K562 (cell line): Measurements from ENCODE around the gene FAM124A. TPM values are rescaled to one million over a fixed set of nuclear protein-coding genes. Genes with fewer than 3 reads are reported as not detected.

ENCODE experiments used
- ATAC-seq: fragments of 200-7000 bp; cut with Tn5 transposase; 3 replicates; pipeline ENCODE4 v1.9.1; 2020; ENCODE audit warnings: moderate library complexity
- BruUV-seq: library from RNA; stranded (reverse); fragments of 400-500 nt; replicated peaks from 2 replicates; lab custom pipeline; 2021; lab: Mats Ljungman, UMichigan
- CTCF ChIA-PET: fragments of 300-600 bp; formaldehyde crosslinking; extraction: SDS; loops from one replicate; lab custom pipeline; 2021; ENCODE audit warnings: low intra/inter-chr PET ratio; lab: Yijun Ruan, JAX
- POLR2A ChIA-PET: fragments of 300-600, 350-650 bp; sonication (Branson Sonifier 250); formaldehyde crosslinking; extraction: SDS; loops from one replicate; lab custom pipeline; 2021; ENCODE audit warnings: antibody characterized with exemption, inconsistent platforms; lab: Yijun Ruan, JAX
- DNase-seq, 4 experiments: peaks; one replicate each; pipeline versions ENCODE4 v3.0.0 to v3.0.0-alpha.2; 2011 to 2018; ENCODE audit warnings: low spot score in 3 of 4, mixed read lengths in 3 of 4; ENCODE audit errors: extremely low read depth in 1 of 4
- FAIRE-seq: peaks from 2 replicates; lab custom pipeline; 2011; peaks lifted over from hg19 to GRCh38; lab: Jason Lieb, UNC
- H2AFZ ChIP-seq: 2 replicates; pipeline ENCODE4 v1.6.0; 2011; ENCODE audit warnings: low read depth, low read length, control low read depth, inconsistent platforms
- H3K27ac ChIP-seq: fragments of 200-600 bp; 3 replicates; pipeline ENCODE4 v1.8.0; 2011; ENCODE audit warnings: low read depth, mild to moderate bottlenecking, control low read depth, inconsistent platforms, low read length, moderate library complexity, mixed read lengths; ENCODE audit errors: extremely low read depth
- H3K27me3 ChIP-seq, 2 experiments: fragments of 300-600 bp in 1 of 2; 2 replicates in 1 of 2; 3 replicates in 1 of 2; pipeline versions ENCODE4 v1.6.0 to v1.8.0; 2011; ENCODE audit warnings: inconsistent platforms in 2 of 2, low read length in 2 of 2, mild to moderate bottlenecking in 1 of 2, mixed read lengths in 1 of 2, moderate library complexity in 1 of 2; ENCODE audit not compliant: control insufficient read depth in 2 of 2, insufficient read depth in 2 of 2
- H3K36me3 ChIP-seq: fragments of 300-600 bp; 3 replicates; pipeline ENCODE4 v1.8.0; 2011; ENCODE audit warnings: mild to moderate bottlenecking, low read length, inconsistent platforms; ENCODE audit not compliant: control insufficient read depth, insufficient read depth
- H3K4me1 ChIP-seq, 2 experiments: fragments of 200-600 bp in 1 of 2; replicated peaks in 1 of 2; 2 replicates in 1 of 2; 3 replicates in 1 of 2; pipeline versions ENCODE4 v1.5.1 to v1.8.0; 2011; ENCODE audit warnings: inconsistent platforms in 2 of 2, low read length in 2 of 2, mild to moderate bottlenecking in 1 of 2, mixed read lengths in 1 of 2, moderate library complexity in 1 of 2; ENCODE audit not compliant: control insufficient read depth in 2 of 2, insufficient read depth in 2 of 2
- H3K4me2 ChIP-seq: 2 replicates; pipeline ENCODE4 v1.6.1; 2011; ENCODE audit warnings: low read length, control low read depth, inconsistent platforms, mixed read lengths; ENCODE audit not compliant: insufficient read depth
- H3K4me3 ChIP-seq: fragments of 200-600 bp; sonication (generic), shearing (Covaris generic); 2 replicates; pipeline ENCODE4 v1.5.1; 2016; ENCODE audit warnings: control low read depth, inconsistent platforms
- H3K79me2 ChIP-seq: fragments of 200-600 bp; 3 replicates; pipeline ENCODE4 v1.8.0; 2011; ENCODE audit warnings: low read length, inconsistent platforms; ENCODE audit not compliant: control insufficient read depth, insufficient read depth
- H3K9ac ChIP-seq, 2 experiments: 2 replicates each; pipeline versions ENCODE4 v1.6.0 to v1.6.1; 2011; ENCODE audit warnings: low read depth in 2 of 2, low read length in 2 of 2, control low read depth in 1 of 2, inconsistent platforms in 1 of 2, mild to moderate bottlenecking in 1 of 2, mixed read lengths in 1 of 2; ENCODE audit not compliant: insufficient read depth in 1 of 2
- H3K9me1 ChIP-seq: one replicate; pipeline ENCODE4 v1.6.0; 2011; ENCODE audit warnings: inconsistent platforms, mild to moderate bottlenecking, low read length, moderate library complexity; ENCODE audit not compliant: control insufficient read depth, insufficient read depth
- H3K9me3 ChIP-seq: replicated peaks from 2 replicates; pipeline ENCODE4 v1.5.1; 2011; ENCODE audit warnings: low read depth, low read length, inconsistent platforms; ENCODE audit not compliant: control insufficient read depth, insufficient read depth
- H4K20me1 ChIP-seq: replicated peaks from 2 replicates; pipeline ENCODE4 v1.6.1; 2011; ENCODE audit warnings: low read length, inconsistent platforms, mixed read lengths; ENCODE audit not compliant: control insufficient read depth, insufficient read depth
- BMI1 ChIP-seq: fragments of 150-350 bp; IDR thresholded peaks from 2 replicates; pipeline ENCODE4 v1.6.1; 2014; ENCODE audit warnings: low read length
- CREBBP ChIP-seq: IDR thresholded peaks from one replicate; pipeline ENCODE4 v1.6.1; 2012; ENCODE audit warnings: low read depth, mild to moderate bottlenecking, control low read depth, inconsistent platforms, low read length
- ETS1 ChIP-seq: conservative IDR thresholded peaks from 2 replicates; pipeline ENCODE4 v1.6.1; 2011; ENCODE audit warnings: low read depth, mild to moderate bottlenecking, low read length; ENCODE audit not compliant: control insufficient read depth
- FOXP1 ChIP-seq: sonication (generic); formaldehyde crosslinking; IDR thresholded peaks from 2 replicates; pipeline ENCODE4 v1.8.0; 2022; ENCODE audit warnings: mild to moderate bottlenecking, missing genetic modification reagents
- HNRNPH1 ChIP-seq: fragments of 200-400 bp; formaldehyde crosslinking; optimal IDR thresholded peaks from 2 replicates; pipeline ENCODE3; 2017; ENCODE audit warnings: low read depth, mild to moderate bottlenecking, low read length, moderate library complexity
- ID3 ChIP-seq, 2 experiments: fragments of 250-450 bp in 1 of 2; fragments of 450-650 bp in 1 of 2; sonication (Bioruptor Pico) in 1 of 2; IDR thresholded peaks; 2 replicates each; pipeline versions ENCODE4 v1.6.1 to v1.8.0; 2016 to 2021; ENCODE audit warnings: mild to moderate bottlenecking in 2 of 2, moderate library complexity in 2 of 2, missing compliant biosample characterization in 1 of 2, missing genetic modification characterization in 1 of 2
- MYNN ChIP-seq, 2 experiments: sonication (generic); formaldehyde crosslinking in 1 of 2; IDR thresholded peaks; 2 replicates each; pipeline versions ENCODE4 v1.5.0 to v1.6.1; 2016 to 2020; ENCODE audit warnings: antibody characterized with exemption in 1 of 2, missing genetic modification reagents in 1 of 2
- PHTF2 ChIP-seq: fragments of 250-450 bp; sonication (Bioruptor Pico); IDR thresholded peaks from 2 replicates; pipeline ENCODE4 v1.5.0; 2021; ENCODE audit warnings: mild to moderate bottlenecking
- RNF2 ChIP-seq: sonication (generic); IDR thresholded peaks from 2 replicates; pipeline ENCODE4 v1.6.1; 2016
- TFAM ChIP-seq: fragments of 250-450 bp; sonication (Bioruptor Pico); conservative IDR thresholded peaks from 2 replicates; pipeline ENCODE4 v1.5.0; 2021; ENCODE audit warnings: mild to moderate bottlenecking, moderate library complexity
- TSHZ1 ChIP-seq: fragments of 250-450 bp; sonication (Bioruptor Pico); IDR thresholded peaks from 2 replicates; pipeline ENCODE4 v1.4.0; 2020; ENCODE audit warnings: mild to moderate bottlenecking, moderate library complexity
- ZBTB12 ChIP-seq: fragments of 250-450 bp; sonication (Bioruptor Pico); IDR thresholded peaks from 2 replicates; pipeline ENCODE4 v1.4.0; 2020
- ZNF134 ChIP-seq: fragments of 250-450 bp; sonication (Bioruptor Pico); conservative IDR thresholded peaks from 2 replicates; pipeline ENCODE4 v1.4.0; 2020
- ZNF512 ChIP-seq: IDR thresholded peaks from 2 replicates; pipeline ENCODE4 v1.6.1; 2016; ENCODE audit warnings: missing genetic modification characterization, missing compliant biosample characterization
- WGBS: fragments of 100-300 bp; shearing (Covaris generic); methylation state at CpG from one replicate; pipeline ENCODE4 v1.1.6; 2016; ENCODE audit warnings: low coverage, mixed read lengths; ENCODE audit not compliant: insufficient coverage; ENCODE audit errors: missing lambda C conversion rate; 5-methylcytosine and 5-hydroxymethylcytosine counted together
- in situ Hi-C: fragments of 300-500 bp; cut with MboI; formaldehyde crosslinking; loops from 4 replicates; pipeline ENCODE4 v1.15.0; 2018; ENCODE audit warnings: inconsistent platforms, mixed read lengths
- intact Hi-C: fragments of 100-400 bp; cut with micrococcal nuclease; formaldehyde crosslinking; loops from 2 replicates; pipeline ENCODE4 v1.14.2; 2022
- polyA plus RNA-seq, 8 experiments: library from polyadenylated mRNA; depleted of rRNA in 4 of 8; stranded (reverse) in 5 of 8; unstranded in 3 of 8; fragments of >200 nt; fragmentation: Nextera tagmentation in 2 of 8; fragmentation: Illumina TruSeq in 1 of 8; extraction: Ambion mirVana in 2 of 8; extraction: Trizol in 1 of 8; gene quantifications; 2 replicates each; pipeline versions ENCODE4 v1.2.1 to v1.2.3, GENCODE V29; 2011 to 2014; ENCODE audit warnings: inconsistent platforms in 1 of 8, missing spikeins in 1 of 8
- total RNA-seq, 7 experiments: library from RNA; depleted of rRNA in 6 of 7; stranded (reverse); fragments of >200 nt in 6 of 7; fragmentation: Illumina TruSeq in 2 of 7; extraction: Trizol in 2 of 7; gene quantifications; 2 replicates each; pipeline versions ENCODE4 v1.2.1 to v1.2.3, GENCODE V29; 2011 to 2021; ENCODE audit warnings: low replicate concordance in 1 of 7

FAM124A gene
- total and polyA plus RNA-seq, 9 of the 15 experiments (the other 6 are each of a cell fraction or from before 2014, with no cell fraction given), result not detected

- BruUV-seq, result no TSS peak
- H3K4me3 ChIP-seq, result no peak overlapping the region
- CTCF ChIA-PET, result no interaction called here
- no peak for FAIRE-seq
- no peak overlapping the region for H3K9ac ChIP-seq
- no peaks in the 10 kb centered on the region for H3K79me2 ChIP-seq
- POLR2A ChIA-PET, result interaction anchor here (0.6 kb wide), 2 partner anchors 554 to 985 kb away, joined by 3 read pairs; no protein-coding TSS in a partner anchor
- no peak for ATAC-seq
- intact Hi-C loops (no loop called here), in situ Hi-C loops (no loop called here)
- no peaks in the 10 kb centered on the region for H3K9me3 ChIP-seq
- TF ChIP-seq ZBTB12 (CRISPR knock-in tag) (no peak), ID3 (CRISPR knock-in tag; IDR thresholded peaks at IDR 0.05) (no peak), ID3 (tag; IDR thresholded peaks at IDR 0.05) (no peak), ETS1 (no peak), FOXP1 (CRISPR knock-in tag) (no peak), MYNN (IDR thresholded peaks at IDR 0.05) (no peak), MYNN (CRISPR knock-in tag; IDR thresholded peaks at IDR 0.05) (no peak), ZNF134 (CRISPR knock-in tag) (no peak), CREBBP (no peak), BMI1 (no peak), PHTF2 (CRISPR knock-in tag) (no peak), HNRNPH1 (no peak), RNF2 (no peak), TFAM (no peak), TSHZ1 (CRISPR knock-in tag) (no peak), ZNF512 (tag) (no peak)
- H3K4me2 ChIP-seq, result no peak overlapping the region
- peaks cover 0 to 16% of the 10 kb centered on the region in 2 experiments; a peak in 3 of 5 replicates for H3K27me3 ChIP-seq
- H3K36me3 ChIP-seq, result no peaks in the 10 kb centered on the region
- H2AFZ ChIP-seq, result no peak overlapping the region
- H3K27ac ChIP-seq, result no peak overlapping the region
- DNase-seq, result no peak
- H4K20me1 ChIP-seq, result no peaks in the 10 kb centered on the region
- H3K4me1 ChIP-seq, result no peaks in the 10 kb centered on the region
- no peaks in the 10 kb centered on the region for H3K9me1 ChIP-seq
- 0% methylated on average over 4 of the region's 4 CpGs for WGBS
These were observed 13.5 kb upstream of the FAM124A start for GRCh38 chr13:51208716-51209115.
